ENCODE data around the gene ZNF772. TPM values are rescaled to one million over a fixed set of nuclear protein-coding genes. Genes with fewer than 3 reads are reported as not detected.
"Not testable (repeated sequence)": the region's sequence is repeated elsewhere in the genome, so short reads cannot be mapped to it uniquely, and the experiment has no call there.

Gene ZNF772
- total and polyA plus RNA-seq, 2 of the 8 experiments (the other 6 are each of a cell fraction or from before 2014, with no cell fraction given): 4.0 to 15.2 TPM

DNA sequence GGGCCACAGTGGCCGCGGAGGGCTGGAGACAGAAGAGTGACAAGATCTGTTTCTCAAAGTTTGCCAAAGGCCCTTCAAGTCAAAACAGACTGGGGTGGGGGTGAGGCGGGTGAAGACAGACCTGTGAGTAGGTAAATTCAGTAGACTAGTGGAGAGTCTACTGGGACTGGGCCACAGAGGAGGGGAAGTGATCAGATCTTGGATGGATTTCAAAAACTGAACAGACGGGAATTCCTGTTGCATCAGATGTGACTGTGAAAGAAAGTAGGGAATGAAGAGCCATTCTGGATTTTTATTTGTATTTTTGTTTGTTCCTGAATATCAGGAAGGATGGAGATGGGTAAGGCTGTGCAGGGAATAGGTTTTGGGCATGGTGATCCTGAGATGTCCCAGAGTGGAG is 23.0 kb upstream of the ZNF772 start:
- H2AK5ac ChIP-seq (ENCODE audit: low read depth, low read length); H3K27ac ChIP-seq (ENCODE audit: low read depth, low read length); H2BK5ac ChIP-seq (ENCODE audit: low read depth, low read length); H2BK120ac ChIP-seq (replicated peaks; ENCODE audit: low read depth, low read length); H3K4me1 ChIP-seq (replicated peaks in 1 of 4; ENCODE audit: control insufficient read depth in 3 of 4, insufficient read depth in 4 of 4, low read length in 3 of 4); DNase-seq (ENCODE audit: low read depth in 1 of 2, low spot score in 2 of 2); H2BK20ac ChIP-seq (ENCODE audit: low read length); H4K5ac ChIP-seq (ENCODE audit: insufficient read length, low read depth, low read length); H4K20me1 ChIP-seq (replicated peaks in 1 of 2; ENCODE audit: control insufficient read depth in 1 of 2, insufficient read depth in 2 of 2, low read length in 2 of 2); FAIRE-seq; H3K9me3 ChIP-seq (ENCODE audit: insufficient read depth in 2 of 2, low read depth in 1 of 2, low read length in 1 of 2); H3K23me2 ChIP-seq (ENCODE audit: low read depth, low read length); H4K91ac ChIP-seq (replicated peaks; ENCODE audit: insufficient read length, low read length); H4K8ac ChIP-seq (ENCODE audit: extremely low read depth, insufficient read depth, low read length); H2AFZ ChIP-seq (ENCODE audit: low read length); H3K18ac ChIP-seq (ENCODE audit: extremely low read depth, low read length); H3K79me1 ChIP-seq (ENCODE audit: low read depth, low read length); CTCF ChIA-PET (ENCODE audit: partially characterized antibody); H2BK12ac ChIP-seq (ENCODE audit: low read depth, low read length); H3K27me3 ChIP-seq (replicated peaks in 1 of 4; ENCODE audit: control insufficient read depth in 3 of 4, extremely low read depth in 1 of 4, insufficient read depth in 3 of 4, low read length in 3 of 4); H2BK15ac ChIP-seq (ENCODE audit: low read length); H3K4ac ChIP-seq (replicated peaks; ENCODE audit: insufficient read length, low read depth, low read length); H3K23ac ChIP-seq (ENCODE audit: insufficient read length); H3K14ac ChIP-seq (ENCODE audit: insufficient read length); H3K56ac ChIP-seq (replicated peaks; ENCODE audit: insufficient read length, low read depth, low read length): not testable (repeated sequence)
- POLR2A ChIA-PET (ENCODE audit: partially characterized antibody): interaction anchor here (1.0 kb wide), 1 partner anchor 58 kb away, joined by 3 read pairs; no protein-coding TSS in a partner anchor
- Histone ChIP-seq H3K4me3 (ENCODE audit: extremely low read depth in 1 of 4, insufficient read depth in 2 of 4, low read depth in 3 of 4, low read length in 4 of 4) (peak overlapping the region; percentile 24 to 69 (median 30); a peak in 7 of 8 replicates), H3K79me2 (ENCODE audit: control insufficient read depth in 1 of 2, insufficient read depth in 2 of 2, low read length in 2 of 2) (peaks cover 3 to 23% of the 10 kb centered on the region in 2 experiments; a peak in 3 of 4 replicates), H3K9ac (replicated peaks in 1 of 4; ENCODE audit: extremely low read depth in 1 of 4, low read depth in 3 of 4, low read length in 3 of 4) (peak overlapping the region in 1 of 4 experiments; percentile 45; a peak in 1 of 7 replicates), H3K36me3 (ENCODE audit: control insufficient read depth in 2 of 4, insufficient read depth in 4 of 4, low read length in 3 of 4) (peaks cover 2 to 11% (median 2%) of the 10 kb centered on the region in 4 experiments; a peak in 7 of 8 replicates), H3K4me2 (ENCODE audit: insufficient read depth in 1 of 2, low read depth in 2 of 2, low read length in 2 of 2) (peak overlapping the region; percentile 60 to 70)
- WGBS, 2 experiments (ENCODE audit: extremely low coverage in 1 of 2, insufficient coverage in 1 of 2, insufficient read length in 1 of 2, insufficient replicate concordance in 2 of 2, low coverage in 1 of 2, low lambda C conversion rate in 2 of 2, missing lambda C conversion rate in 1 of 2): 25% methylated on average over 1 of the region's 4 CpGs; no CpG with 5 or more reads in 1 of the 2 experiments

Measured in H1 (cell line).